ENCODE data around the gene CRTAP. TPM values are rescaled to one million over a fixed set of nuclear protein-coding genes. Genes with fewer than 3 reads are reported as not detected.
A peak's percentile ranks its signal among the peaks of the same experiment; 100 is the strongest.
"Not testable (repeated sequence)": the region's sequence is repeated elsewhere in the genome, so short reads cannot be mapped to it uniquely, and the experiment has no call there.

CRTAP gene
- total RNA-seq, 2 donors from 2014 or later = 164 to 166 TPM

- DNase-seq = no peak
- H3K4me1 ChIP-seq (ENCODE audit: control insufficient read depth, insufficient read depth, low read length) = no peaks in the 10 kb centered on the region
- no peak overlapping the region for H3K4me3 ChIP-seq (ENCODE audit: low read length)
- no peak overlapping the region for H3K9ac ChIP-seq (ENCODE audit: extremely low read depth, low read length, poor library complexity, severe bottlenecking)
- H3K36me3 ChIP-seq (ENCODE audit: control insufficient read depth, insufficient read depth, low read length) = no peaks in the 10 kb centered on the region
- Mint-ChIP-seq H3K27me3 (ENCODE audit: insufficient read depth) (peaks cover 9% of the 10 kb centered on the region), H3K27ac (no peak overlapping the region), H3K36me3 (ENCODE audit: low read depth) (no peaks in the 10 kb centered on the region), H3K4me1 (no peaks in the 10 kb centered on the region), H3K9me3 (no peaks in the 10 kb centered on the region), H3K4me3 (no peak overlapping the region)
- no peak overlapping the region for H3K27ac ChIP-seq (ENCODE audit: low read depth, low read length)
- TF ChIP-seq, protein P1, sequence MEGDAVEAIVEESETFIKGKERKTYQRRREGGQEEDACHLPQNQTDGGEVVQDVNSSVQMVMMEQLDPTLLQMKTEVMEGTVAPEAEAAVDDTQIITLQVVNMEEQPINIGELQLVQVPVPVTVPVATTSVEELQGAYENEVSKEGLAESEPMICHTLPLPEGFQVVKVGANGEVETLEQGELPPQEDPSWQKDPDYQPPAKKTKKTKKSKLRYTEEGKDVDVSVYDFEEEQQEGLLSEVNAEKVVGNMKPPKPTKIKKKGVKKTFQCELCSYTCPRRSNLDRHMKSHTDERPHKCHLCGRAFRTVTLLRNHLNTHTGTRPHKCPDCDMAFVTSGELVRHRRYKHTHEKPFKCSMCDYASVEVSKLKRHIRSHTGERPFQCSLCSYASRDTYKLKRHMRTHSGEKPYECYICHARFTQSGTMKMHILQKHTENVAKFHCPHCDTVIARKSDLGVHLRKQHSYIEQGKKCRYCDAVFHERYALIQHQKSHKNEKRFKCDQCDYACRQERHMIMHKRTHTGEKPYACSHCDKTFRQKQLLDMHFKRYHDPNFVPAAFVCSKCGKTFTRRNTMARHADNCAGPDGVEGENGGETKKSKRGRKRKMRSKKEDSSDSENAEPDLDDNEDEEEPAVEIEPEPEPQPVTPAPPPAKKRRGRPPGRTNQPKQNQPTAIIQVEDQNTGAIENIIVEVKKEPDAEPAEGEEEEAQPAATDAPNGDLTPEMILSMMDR (conservative IDR thresholded peaks at IDR 0.05) = no peak
- no peaks in the 10 kb centered on the region for H3K27me3 ChIP-seq (ENCODE audit: control insufficient read depth, insufficient read depth, low read length, poor library complexity, severe bottlenecking)
- WGBS, 2 experiments (ENCODE audit: insufficient coverage in 1 of 2, insufficient read length in 1 of 2) = 86% methylated on average over 2 to 3 of the region's 3 CpGs
- H3K9me3 ChIP-seq (ENCODE audit: control insufficient read depth, low read length) = no peaks in the 10 kb centered on the region
Observed at GRCh38 chr3:33105341-33105948, 8.4 kb upstream of the CRTAP start.

- H3K9me3 ChIP-seq (ENCODE audit: control insufficient read depth, low read length); H3K4me1 Mint-ChIP-seq; H3K27me3 Mint-ChIP-seq (ENCODE audit: insufficient read depth); H3K9me3 Mint-ChIP-seq; DNase-seq; H3K4me3 Mint-ChIP-seq; H3K27me3 ChIP-seq (ENCODE audit: control insufficient read depth, insufficient read depth, low read length, poor library complexity, severe bottlenecking); H3K27ac Mint-ChIP-seq; H3K36me3 ChIP-seq (ENCODE audit: control insufficient read depth, insufficient read depth, low read length); H3K36me3 Mint-ChIP-seq (ENCODE audit: low read depth); H3K9ac ChIP-seq (ENCODE audit: extremely low read depth, low read length, poor library complexity, severe bottlenecking); H3K4me1 ChIP-seq (ENCODE audit: control insufficient read depth, insufficient read depth, low read length); H3K4me3 ChIP-seq (ENCODE audit: low read length); H3K27ac ChIP-seq (ENCODE audit: low read depth, low read length): not testable (repeated sequence)
- WGBS, 2 experiments (ENCODE audit: insufficient coverage in 1 of 2, insufficient read length in 1 of 2) = 95 to 100% methylated on average over 1 to 2 of the region's 2 CpGs
Observed at GRCh38 chr3:33106854-33107253, 7.0 kb upstream of the CRTAP start.

DNA sequence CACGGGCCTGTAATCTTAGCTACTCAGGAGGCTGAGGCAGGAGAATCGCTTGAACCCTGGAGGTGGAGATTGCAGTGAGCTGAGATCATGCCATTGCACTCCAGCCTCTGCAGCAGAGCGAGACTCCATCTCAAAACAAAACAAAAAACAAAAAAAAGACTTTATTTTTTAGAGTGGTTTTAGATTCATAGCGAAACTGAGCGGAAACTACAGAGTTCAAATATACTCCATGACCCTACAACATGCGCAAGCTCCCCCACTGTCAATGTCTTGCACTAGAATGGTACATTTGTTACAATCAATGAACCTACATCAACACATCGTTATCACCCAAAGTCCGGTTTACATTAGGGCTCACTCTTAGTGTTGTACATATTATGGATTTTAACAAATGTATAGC is 2.2 kb upstream of the CRTAP start:
- TF ChIP-seq, protein P1 (conservative IDR thresholded peaks at IDR 0.05) = no peak
- Mint-ChIP-seq H3K4me3 (no peak overlapping the region), H3K27me3 (ENCODE audit: insufficient read depth) (peaks cover 10% of the 10 kb centered on the region), H3K36me3 (ENCODE audit: low read depth) (no peaks in the 10 kb centered on the region), H3K27ac (no peak overlapping the region), H3K4me1 (peaks cover 6% of the 10 kb centered on the region), H3K9me3 (peaks cover 4% of the 10 kb centered on the region)
- no peak for DNase-seq
- Histone ChIP-seq H3K27me3 (ENCODE audit: control insufficient read depth, insufficient read depth, low read length, poor library complexity, severe bottlenecking) (no peaks in the 10 kb centered on the region), H3K36me3 (ENCODE audit: control insufficient read depth, insufficient read depth, low read length) (no peaks in the 10 kb centered on the region), H3K9me3 (ENCODE audit: control insufficient read depth, low read length) (peaks cover 13% of the 10 kb centered on the region), H3K27ac (ENCODE audit: low read depth, low read length) (no peak overlapping the region), H3K4me3 (ENCODE audit: low read length) (no peak overlapping the region), H3K4me1 (ENCODE audit: control insufficient read depth, insufficient read depth, low read length) (no peaks in the 10 kb centered on the region), H3K9ac (ENCODE audit: extremely low read depth, low read length, poor library complexity, severe bottlenecking) (no peak overlapping the region)
- 94 to 100% methylated on average over 2 to 7 of the region's 8 CpGs for WGBS, 2 experiments (ENCODE audit: insufficient coverage in 1 of 2, insufficient read length in 1 of 2)

DNA sequence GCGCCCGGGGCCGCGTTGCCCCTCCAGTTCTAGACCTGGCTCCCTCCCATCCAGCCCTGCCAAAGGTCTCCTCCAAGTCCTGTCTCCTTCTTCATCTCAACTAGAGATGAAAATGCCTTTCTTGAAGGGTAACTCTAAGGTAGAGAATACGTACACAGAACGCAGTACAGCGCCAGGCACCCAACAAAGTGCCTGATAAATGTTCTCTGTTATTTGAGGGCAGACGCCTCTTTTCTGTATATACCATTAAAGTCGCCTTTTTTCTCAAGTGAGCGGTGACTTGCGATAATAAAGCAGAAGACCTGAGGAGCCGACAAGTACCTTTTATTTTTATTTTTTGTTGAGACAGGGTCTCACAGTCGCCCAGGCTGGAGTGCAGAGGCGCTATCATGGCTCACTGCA is 809 bp downstream of the CRTAP start:
- WGBS, 2 experiments (ENCODE audit: insufficient coverage in 1 of 2, insufficient read length in 1 of 2) = 54 to 80% methylated on average over 10 to 14 of the region's 14 CpGs
- Histone ChIP-seq H3K9me3 (ENCODE audit: control insufficient read depth, low read length) (peaks cover 13% of the 10 kb centered on the region), H3K36me3 (ENCODE audit: control insufficient read depth, insufficient read depth, low read length) (no peaks in the 10 kb centered on the region), H3K27ac (ENCODE audit: low read depth, low read length) (no peak overlapping the region), H3K4me1 (ENCODE audit: control insufficient read depth, insufficient read depth, low read length) (no peaks in the 10 kb centered on the region), H3K4me3 (ENCODE audit: low read length) (peak overlapping the region; percentile 79), H3K27me3 (ENCODE audit: control insufficient read depth, insufficient read depth, low read length, poor library complexity, severe bottlenecking) (no peaks in the 10 kb centered on the region), H3K9ac (ENCODE audit: extremely low read depth, low read length, poor library complexity, severe bottlenecking) (peak overlapping the region; percentile 69)
- Mint-ChIP-seq H3K36me3 (ENCODE audit: low read depth) (peaks cover 6% of the 10 kb centered on the region), H3K4me3 (peak overlapping the region; percentile 65), H3K27me3 (ENCODE audit: insufficient read depth) (peaks cover 2% of the 10 kb centered on the region), H3K9me3 (peaks cover 4% of the 10 kb centered on the region), H3K4me1 (peaks cover 6% of the 10 kb centered on the region), H3K27ac (peak overlapping the region; percentile 48)
- TF ChIP-seq, protein P1 (conservative IDR thresholded peaks at IDR 0.05) = no peak
- no peak for DNase-seq
